Fibroblast of the aortic adventitia (primary cell): ENCODE measurements around the gene PPFIBP2. TPM values are rescaled to one million over a fixed set of nuclear protein-coding genes. Genes with fewer than 3 reads are reported as not detected.
A peak's percentile ranks its signal among the peaks of the same experiment; 100 is the strongest.

ENCODE experiments used
- DNase-seq: peaks from one replicate; pipeline ENCODE4 v3.0.0-alpha.2; 2010; ENCODE audit warnings: low read depth
- H3K4me3 ChIP-seq: 2 replicates; pipeline ENCODE4 v1.5.1; 2011; ENCODE audit warnings: low read depth, mild to moderate bottlenecking, control low read depth, low read length, moderate library complexity
- CTCF ChIP-seq: IDR thresholded peaks from 2 replicates; pipeline ENCODE4 v1.5.1; 2011; ENCODE audit warnings: mild to moderate bottlenecking, low read length, control low read depth, inconsistent platforms; ENCODE audit not compliant: insufficient read depth
- total RNA-seq: library from RNA; depleted of rRNA; stranded (reverse); fragments of >200 nt; gene quantifications from 2 replicates; pipeline ENCODE4 v1.2.3, GENCODE V29; 2012; ENCODE audit warnings: low replicate concordance

PPFIBP2 gene
- total RNA-seq, 1 donor: 11.7 TPM

GRCh38 chr11:7538031-7538430 lies 24.2 kb downstream of the PPFIBP2 start:
- H3K4me3 ChIP-seq: no peak overlapping the region
- DNase-seq: peak; percentile 14
- no peak for TF ChIP-seq CTCF

DNA sequence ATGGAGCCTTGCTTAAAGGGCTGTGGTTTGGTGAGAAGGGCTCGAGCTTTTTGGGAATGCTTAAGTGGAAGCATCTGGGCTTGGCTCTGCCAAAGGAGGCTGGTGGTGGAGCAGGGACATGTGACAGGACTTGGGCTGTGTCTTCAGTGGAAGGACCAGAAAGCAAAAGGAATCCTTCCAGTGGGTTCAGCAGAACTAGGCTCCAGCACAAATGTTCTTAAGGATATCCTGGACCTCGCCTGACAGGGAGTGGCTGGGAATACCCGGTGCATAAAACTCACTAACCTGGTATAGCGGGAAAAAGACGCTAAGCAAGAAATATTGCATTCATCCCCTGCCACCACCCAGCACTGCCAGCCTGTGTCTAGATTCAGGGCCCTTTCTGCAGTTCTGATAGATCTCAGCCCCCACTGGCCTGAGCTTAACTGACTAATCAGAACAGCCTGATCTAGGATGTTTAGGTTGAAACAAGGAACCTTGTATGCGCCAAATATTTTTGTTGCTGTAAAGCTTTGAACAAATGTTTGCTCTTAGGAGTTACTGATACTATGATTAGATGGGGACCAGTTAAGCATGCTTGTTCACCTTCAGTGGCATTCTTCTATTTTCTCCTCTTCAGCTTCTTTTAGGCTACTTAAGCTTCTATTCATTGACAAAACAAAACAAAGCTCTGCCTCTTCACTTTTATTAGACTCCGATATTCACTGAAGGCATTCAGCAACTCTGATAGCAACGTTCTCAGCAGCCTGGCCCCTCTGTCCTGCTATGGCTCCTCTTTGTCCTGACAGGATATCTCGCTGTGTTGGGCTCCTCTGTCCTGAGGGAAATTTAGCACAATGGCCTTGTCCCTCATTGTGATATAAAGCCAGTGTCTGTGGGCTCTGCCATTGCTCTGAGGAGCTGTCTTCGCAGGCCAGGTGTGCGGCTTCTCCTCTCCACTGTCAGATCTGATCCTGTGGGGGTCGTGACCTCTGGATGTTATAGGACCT lies 25.0 kb downstream of the PPFIBP2 start:
- no peak for DNase-seq
- TF ChIP-seq CTCF: no peak
- H3K4me3 ChIP-seq: no peak overlapping the region

DNA sequence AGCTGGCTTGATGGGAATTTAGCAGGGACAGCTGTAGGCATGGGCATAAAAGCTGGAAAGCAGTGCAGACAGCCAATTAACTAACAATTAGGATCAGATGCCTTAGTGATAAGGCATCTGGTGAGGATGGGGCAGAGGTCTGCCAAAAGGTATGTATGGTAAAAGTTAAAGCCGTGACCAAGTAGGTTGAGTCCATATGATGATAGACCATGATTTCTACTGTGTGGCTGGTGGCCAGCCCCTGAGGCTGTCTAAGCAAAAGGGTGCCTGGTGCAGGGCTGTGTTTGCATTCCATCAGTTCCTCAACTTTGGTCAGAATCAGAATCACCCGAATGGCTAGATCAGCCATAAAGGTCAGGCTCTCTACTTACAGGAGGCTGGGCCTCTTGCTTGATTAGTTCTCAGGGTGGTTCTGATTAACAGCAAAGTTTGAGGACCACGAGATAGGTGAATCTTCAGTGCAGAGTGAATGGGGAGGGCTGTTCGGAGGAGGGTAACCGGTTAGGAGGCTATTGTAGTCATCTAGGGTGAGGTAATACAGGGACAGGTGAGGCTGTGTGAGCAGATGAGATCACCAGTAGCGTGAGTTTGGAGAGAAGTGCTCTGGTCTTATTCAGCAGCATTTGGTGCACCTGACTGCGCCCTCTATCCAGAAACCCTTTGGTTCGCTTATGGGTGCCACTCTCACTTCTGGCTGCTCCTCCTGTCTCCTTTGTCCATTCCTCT lies 27.2 kb downstream of the PPFIBP2 start:
- TF ChIP-seq CTCF: no peak
- DNase-seq: no peak
- H3K4me3 ChIP-seq: no peak overlapping the region

DNA sequence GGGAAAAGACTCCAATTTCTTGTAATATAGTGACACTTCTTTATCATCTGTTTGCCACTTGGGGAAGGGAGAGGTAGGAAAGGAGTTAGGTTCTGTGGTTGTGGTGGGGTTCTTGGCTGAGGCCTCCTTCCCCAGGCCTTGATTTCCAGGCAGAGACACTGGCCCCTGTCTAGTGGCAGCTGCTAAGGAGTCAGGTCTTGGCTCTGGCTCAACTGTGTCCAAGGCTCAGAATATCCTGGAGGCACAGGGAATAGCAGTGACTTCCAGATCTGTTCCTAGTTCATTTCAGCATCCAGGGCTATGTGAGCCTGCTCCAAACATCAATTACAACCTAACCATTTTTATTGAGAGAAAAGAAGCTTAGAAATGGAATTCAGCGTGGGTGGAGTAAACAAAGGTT lies 29.5 kb downstream of the PPFIBP2 start:
- TF ChIP-seq CTCF: no peak
- H3K4me3 ChIP-seq: no peak overlapping the region
- DNase-seq: no peak

- no peak for TF ChIP-seq CTCF
- H3K4me3 ChIP-seq: no peak overlapping the region
- no peak for DNase-seq
These were observed 30.2 kb downstream of the PPFIBP2 start for GRCh38 chr11:7544021-7544420.

DNA sequence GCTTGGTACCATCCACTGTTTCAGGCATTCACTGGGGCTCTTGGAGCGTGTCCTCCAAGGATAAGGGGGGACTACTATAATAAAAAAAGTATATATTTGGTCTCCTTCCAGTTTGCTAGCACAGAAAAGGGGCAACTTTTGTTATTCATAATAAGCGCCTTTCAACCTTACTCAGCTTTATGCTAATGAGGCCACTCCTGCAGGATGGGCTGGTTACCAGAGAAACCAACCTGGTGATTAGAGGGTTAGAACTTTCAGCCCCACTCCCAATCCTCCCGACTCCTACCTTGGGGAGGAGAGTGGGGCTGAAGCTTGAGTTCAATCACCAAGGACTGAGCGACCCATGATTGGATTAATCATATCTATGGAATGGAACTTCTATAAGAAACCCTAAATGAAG lies 31.8 kb downstream of the PPFIBP2 start:
- no peak overlapping the region for H3K4me3 ChIP-seq
- TF ChIP-seq CTCF: no peak
- no peak for DNase-seq
